ENCODE data around the gene ASB6.

The ASB6 gene

DNA sequence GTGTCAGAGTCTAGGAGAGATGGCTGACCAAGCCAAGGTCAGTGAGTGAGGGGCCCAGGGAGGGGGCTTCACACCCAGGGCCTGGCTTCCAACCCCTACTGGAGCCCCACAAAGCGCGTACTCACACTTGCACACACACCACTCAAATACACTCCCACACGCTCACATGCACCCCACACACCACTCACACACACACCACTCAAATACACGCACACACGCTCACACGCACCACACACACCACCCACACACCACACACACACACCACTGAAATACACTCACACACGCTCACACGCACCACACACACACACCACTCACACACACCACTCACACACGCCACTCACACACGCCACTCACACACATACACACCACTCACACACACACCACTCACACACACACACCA lies 5.7 kb upstream of the ASB6 start:
- no peak for TF ChIP-seq EZH2 (IDR thresholded peaks at IDR 0.05; ENCODE audit: borderline replicate concordance, low read depth, low read length, severe bottlenecking)
- TF ChIP-seq, protein P1, sequence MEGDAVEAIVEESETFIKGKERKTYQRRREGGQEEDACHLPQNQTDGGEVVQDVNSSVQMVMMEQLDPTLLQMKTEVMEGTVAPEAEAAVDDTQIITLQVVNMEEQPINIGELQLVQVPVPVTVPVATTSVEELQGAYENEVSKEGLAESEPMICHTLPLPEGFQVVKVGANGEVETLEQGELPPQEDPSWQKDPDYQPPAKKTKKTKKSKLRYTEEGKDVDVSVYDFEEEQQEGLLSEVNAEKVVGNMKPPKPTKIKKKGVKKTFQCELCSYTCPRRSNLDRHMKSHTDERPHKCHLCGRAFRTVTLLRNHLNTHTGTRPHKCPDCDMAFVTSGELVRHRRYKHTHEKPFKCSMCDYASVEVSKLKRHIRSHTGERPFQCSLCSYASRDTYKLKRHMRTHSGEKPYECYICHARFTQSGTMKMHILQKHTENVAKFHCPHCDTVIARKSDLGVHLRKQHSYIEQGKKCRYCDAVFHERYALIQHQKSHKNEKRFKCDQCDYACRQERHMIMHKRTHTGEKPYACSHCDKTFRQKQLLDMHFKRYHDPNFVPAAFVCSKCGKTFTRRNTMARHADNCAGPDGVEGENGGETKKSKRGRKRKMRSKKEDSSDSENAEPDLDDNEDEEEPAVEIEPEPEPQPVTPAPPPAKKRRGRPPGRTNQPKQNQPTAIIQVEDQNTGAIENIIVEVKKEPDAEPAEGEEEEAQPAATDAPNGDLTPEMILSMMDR (IDR thresholded peaks at IDR 0.05; ENCODE audit: borderline replicate concordance, extremely low read depth, low read length, poor library complexity, severe bottlenecking), result no peak
- Histone ChIP-seq H3K4me3 (ENCODE audit: low read depth in 1 of 2, low read length in 2 of 2) (no peak overlapping the region), H4K20me1 (ENCODE audit: insufficient read depth, low read length) (no peaks in the 10 kb centered on the region), H2AFZ (ENCODE audit: low read depth, low read length) (no peak overlapping the region), H3K27me3 (ENCODE audit: insufficient read depth, low read length, poor library complexity) (no peaks in the 10 kb centered on the region), H3K9me3 (ENCODE audit: insufficient read depth, low read length, severe bottlenecking) (no peaks in the 10 kb centered on the region), H3K4me1 (ENCODE audit: insufficient read depth, low read length) (no peaks in the 10 kb centered on the region), H3K79me2 (ENCODE audit: insufficient read depth, low read length) (no peaks in the 10 kb centered on the region), H3K9ac (ENCODE audit: low read depth, low read length) (no peak overlapping the region), H3K36me3 (ENCODE audit: insufficient read depth, low read length) (no peaks in the 10 kb centered on the region), H3K4me2 (ENCODE audit: insufficient read depth, low read length) (no peak overlapping the region), H3K27ac (ENCODE audit: low read length) (no peak overlapping the region)
- ATAC-seq (ENCODE audit: insufficient read depth, low read depth) (no peak), DNase-seq (no peak)

DNA sequence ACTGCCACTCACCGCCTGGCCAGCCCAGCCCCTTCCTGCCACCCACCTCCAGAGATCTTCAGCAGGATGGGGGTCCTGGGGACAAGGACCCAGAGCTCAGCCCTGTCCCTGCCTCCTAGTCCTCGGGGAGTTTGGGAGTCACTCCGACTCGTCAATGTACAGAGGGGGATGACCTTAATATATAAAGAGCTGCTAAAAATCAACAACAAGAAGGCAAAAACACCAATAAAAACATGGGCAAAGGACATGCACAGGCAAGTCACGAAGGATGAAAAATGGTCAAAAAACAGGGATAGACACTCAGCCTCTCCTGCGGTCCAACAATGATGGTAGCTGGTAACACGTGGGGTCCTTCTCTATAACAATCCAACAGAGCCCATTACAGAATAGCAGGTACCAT lies 4.7 kb upstream of the ASB6 start:
- H2AFZ ChIP-seq (ENCODE audit: low read depth, low read length), result no peak overlapping the region
- H4K20me1 ChIP-seq (ENCODE audit: insufficient read depth, low read length), result peaks cover under 1% of the 10 kb centered on the region; the same call in 1 of the 2 replicates
- no peaks in the 10 kb centered on the region for H3K36me3 ChIP-seq (ENCODE audit: insufficient read depth, low read length)
- no peaks in the 10 kb centered on the region for H3K27me3 ChIP-seq (ENCODE audit: insufficient read depth, low read length, poor library complexity)
- H3K9me3 ChIP-seq (ENCODE audit: insufficient read depth, low read length, severe bottlenecking), result no peaks in the 10 kb centered on the region
- no peak overlapping the region for H3K9ac ChIP-seq (ENCODE audit: low read depth, low read length)
- no peak overlapping the region for H3K4me3 ChIP-seq (ENCODE audit: low read depth in 1 of 2, low read length in 2 of 2)
- peaks cover 6% of the 10 kb centered on the region for H3K4me1 ChIP-seq (ENCODE audit: insufficient read depth, low read length)
- ATAC-seq (ENCODE audit: insufficient read depth, low read depth), result no peak
- H3K4me2 ChIP-seq (ENCODE audit: insufficient read depth, low read length), result no peak overlapping the region
- no peak for DNase-seq
- TF ChIP-seq EZH2 (IDR thresholded peaks at IDR 0.05; ENCODE audit: borderline replicate concordance, low read depth, low read length, severe bottlenecking), result no peak
- TF ChIP-seq, protein P1 (IDR thresholded peaks at IDR 0.05; ENCODE audit: borderline replicate concordance, extremely low read depth, low read length, poor library complexity, severe bottlenecking), result no peak
- no peak overlapping the region for H3K27ac ChIP-seq (ENCODE audit: low read length)
- peaks cover 3% of the 10 kb centered on the region for H3K79me2 ChIP-seq (ENCODE audit: insufficient read depth, low read length)

DNA sequence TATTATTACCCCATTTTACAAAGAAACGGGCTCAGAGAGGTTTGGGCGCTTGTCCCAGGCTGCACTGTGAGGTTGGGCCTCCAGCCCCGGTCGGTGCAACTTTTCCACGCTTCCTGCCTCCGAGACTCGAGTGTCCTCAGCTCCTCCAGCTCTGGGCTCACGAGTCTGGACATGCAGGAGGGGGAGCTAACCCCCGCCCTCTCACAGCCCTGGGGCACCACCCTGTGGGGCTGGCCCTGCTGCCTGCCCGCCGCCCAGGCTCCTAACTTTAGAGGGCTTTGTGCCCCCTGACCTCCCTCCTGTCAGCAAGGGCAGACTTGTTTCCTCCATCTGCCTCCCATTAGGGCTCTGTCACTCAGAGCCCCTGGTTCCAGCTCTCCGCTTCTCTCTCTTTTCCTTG lies 4.3 kb upstream of the ASB6 start:
- no peaks in the 10 kb centered on the region for H3K9me3 ChIP-seq (ENCODE audit: insufficient read depth, low read length, severe bottlenecking)
- no peaks in the 10 kb centered on the region for H3K36me3 ChIP-seq (ENCODE audit: insufficient read depth, low read length)
- ATAC-seq (ENCODE audit: insufficient read depth, low read depth) (no peak), DNase-seq (no peak)
- no peak overlapping the region for H3K4me3 ChIP-seq (ENCODE audit: low read depth in 1 of 2, low read length in 2 of 2)
- no peak overlapping the region for H3K4me2 ChIP-seq (ENCODE audit: insufficient read depth, low read length)
- H3K4me1 ChIP-seq (ENCODE audit: insufficient read depth, low read length), result peaks cover 8% of the 10 kb centered on the region
- no peak overlapping the region for H2AFZ ChIP-seq (ENCODE audit: low read depth, low read length)
- peaks cover 5% of the 10 kb centered on the region for H4K20me1 ChIP-seq (ENCODE audit: insufficient read depth, low read length)
- TF ChIP-seq, protein P1 (IDR thresholded peaks at IDR 0.05; ENCODE audit: borderline replicate concordance, extremely low read depth, low read length, poor library complexity, severe bottlenecking), result no peak
- TF ChIP-seq EZH2 (IDR thresholded peaks at IDR 0.05; ENCODE audit: borderline replicate concordance, low read depth, low read length, severe bottlenecking), result no peak
- peaks cover 7% of the 10 kb centered on the region for H3K79me2 ChIP-seq (ENCODE audit: insufficient read depth, low read length)
- no peak overlapping the region for H3K27ac ChIP-seq (ENCODE audit: low read length)
- no peaks in the 10 kb centered on the region for H3K27me3 ChIP-seq (ENCODE audit: insufficient read depth, low read length, poor library complexity)
- no peak overlapping the region for H3K9ac ChIP-seq (ENCODE audit: low read depth, low read length)

- H2AFZ ChIP-seq (ENCODE audit: low read depth, low read length), result no peak overlapping the region
- no peak overlapping the region for H3K4me3 ChIP-seq (ENCODE audit: low read depth in 1 of 2, low read length in 2 of 2)
- H3K27ac ChIP-seq (ENCODE audit: low read length), result no peak overlapping the region
- no peak for ATAC-seq (ENCODE audit: insufficient read depth, low read depth)
- no peak for DNase-seq
- H3K27me3 ChIP-seq (ENCODE audit: insufficient read depth, low read length, poor library complexity), result no peaks in the 10 kb centered on the region
- H4K20me1 ChIP-seq (ENCODE audit: insufficient read depth, low read length), result peaks cover 18% of the 10 kb centered on the region
- no peak overlapping the region for H3K4me2 ChIP-seq (ENCODE audit: insufficient read depth, low read length)
- no peak for TF ChIP-seq EZH2 (IDR thresholded peaks at IDR 0.05; ENCODE audit: borderline replicate concordance, low read depth, low read length, severe bottlenecking)
- TF ChIP-seq, protein P1 (IDR thresholded peaks at IDR 0.05; ENCODE audit: borderline replicate concordance, extremely low read depth, low read length, poor library complexity, severe bottlenecking), result no peak
- H3K4me1 ChIP-seq (ENCODE audit: insufficient read depth, low read length), result peaks cover 22% of the 10 kb centered on the region
- H3K9me3 ChIP-seq (ENCODE audit: insufficient read depth, low read length, severe bottlenecking), result no peaks in the 10 kb centered on the region
- H3K9ac ChIP-seq (ENCODE audit: low read depth, low read length), result no peak overlapping the region
- no peaks in the 10 kb centered on the region; the same call in 1 of the 2 replicates for H3K36me3 ChIP-seq (ENCODE audit: insufficient read depth, low read length)
- peaks cover 20% of the 10 kb centered on the region for H3K79me2 ChIP-seq (ENCODE audit: insufficient read depth, low read length)
Measured at GRCh38 chr9:129644902-129645301, 3.0 kb upstream of the ASB6 start.

Data from DND-41 (cell line).